NT2/D1 (cell line): ENCODE data around the gene PRKG1.

ENCODE experiments used
- SUZ12 ChIP-seq: IDR thresholded peaks from 2 replicates; pipeline ENCODE4 v1.6.1; 2011; ENCODE audit not compliant: insufficient read length, insufficient read depth; ENCODE audit errors: extremely low read depth
- YY1 ChIP-seq: IDR thresholded peaks from 2 replicates; pipeline ENCODE4 v1.6.1; 2011; ENCODE audit not compliant: insufficient read length, insufficient read depth
- ZNF274 ChIP-seq: IDR thresholded peaks from 2 replicates; pipeline ENCODE4 v1.6.1; 2011; ENCODE audit warnings: mild to moderate bottlenecking, low read depth, low read length

- TF ChIP-seq YY1 (no peak), ZNF274 (no peak), SUZ12 (no peak)
Measured at GRCh38 chr10:52056291-52056690, 982.0 kb downstream of the PRKG1 start.
